NCI-H1436 treated with DMSO at 0.1 percent for 48 hours (cell line): Measurements from ENCODE around the gene RRP9.
"Not testable (repeated sequence)": the region's sequence is repeated elsewhere in the genome, so short reads cannot be mapped to it uniquely, and the experiment has no call there.

Experiments used
- DNase-seq: peaks from one replicate; lab custom pipeline; 2025; lab: John Stamatoyannopoulos, UW

The RRP9 gene

GRCh38 chr3:51904034-51904823 is 37.5 kb downstream of the RRP9 start:
- no peak for DNase-seq

- not testable (repeated sequence) for DNase-seq
Measured at GRCh38 chr3:51902361-51902760, 39.3 kb downstream of the RRP9 start.

GRCh38 chr3:51900043-51900442 is 41.7 kb downstream of the RRP9 start:
- DNase-seq = not testable (repeated sequence)

- no peak for DNase-seq
Measured at GRCh38 chr3:51897391-51897790, 44.3 kb downstream of the RRP9 start.

- no peak for DNase-seq
Measured at GRCh38 chr3:51896607-51897305, 44.9 kb downstream of the RRP9 start.

- no peak for DNase-seq
Measured at GRCh38 chr3:51894939-51895338, 46.8 kb downstream of the RRP9 start.

- no peak for DNase-seq
Measured at GRCh38 chr3:51894391-51894790, 47.3 kb downstream of the RRP9 start.

- DNase-seq = no peak
Measured at GRCh38 chr3:51891242-51892039, 50.3 kb downstream of the RRP9 start.

GRCh38 chr3:51888463-51889105 is 53.1 kb downstream of the RRP9 start:
- DNase-seq = no peak

GRCh38 chr3:51887620-51888019 is 54.1 kb downstream of the RRP9 start:
- DNase-seq = no peak

- DNase-seq = no peak
Measured at GRCh38 chr3:51886447-51886846, 55.3 kb downstream of the RRP9 start.
